Activated T-helper 2 cell treated with anti-CD3 and anti-CD28 coated beads, Interferon-gamma antibody, Interleukin-2, Interleukin-4, amounts not matched to agents 10 μg/mL and 5 μg/mL and 100 μg/mL, durations not matched to agents 14 hours and 24 hours and 36 hours (primary cell): ENCODE measurements around the gene FOLR1. TPM values are rescaled to one million over a fixed set of nuclear protein-coding genes. Genes with fewer than 3 reads are reported as not detected.

ENCODE experiments used
- DNase-seq: peaks from one replicate; pipeline ENCODE4 v3.0.0; 2021; ENCODE audit warnings: low spot score
- H3K27ac Mint-ChIP-seq: one replicate; pipeline ENCODE4 v1.8.0; 2021; ENCODE audit warnings: mixed read lengths
- H3K27me3 Mint-ChIP-seq: one replicate; pipeline ENCODE4 v1.8.0; 2021; ENCODE audit warnings: low read depth, mixed read lengths
- H3K36me3 Mint-ChIP-seq: one replicate; pipeline ENCODE4 v1.8.0; 2021; ENCODE audit warnings: low read depth, mixed read lengths
- H3K4me1 Mint-ChIP-seq: one replicate; pipeline ENCODE4 v1.8.0; 2021; ENCODE audit warnings: low read depth, mixed read lengths
- H3K4me3 Mint-ChIP-seq: one replicate; pipeline ENCODE4 v1.8.0; 2021; ENCODE audit warnings: low read depth, mild to moderate bottlenecking, moderate library complexity, mixed read lengths
- H3K9me3 Mint-ChIP-seq: one replicate; pipeline ENCODE4 v1.8.0; 2021; ENCODE audit warnings: mixed read lengths
- intact Hi-C: fragments of 100-400 bp; cut with micrococcal nuclease; formaldehyde crosslinking; loops from one replicate; pipeline ENCODE4 v1.15.1; 2023
- total RNA-seq: library from RNA; stranded (reverse); gene quantifications from 2 replicates; pipeline ENCODE4 v1.2.3, GENCODE V29; 2022

The FOLR1 gene
- total RNA-seq, 1 donor from 2014 or later, result not detected

DNA sequence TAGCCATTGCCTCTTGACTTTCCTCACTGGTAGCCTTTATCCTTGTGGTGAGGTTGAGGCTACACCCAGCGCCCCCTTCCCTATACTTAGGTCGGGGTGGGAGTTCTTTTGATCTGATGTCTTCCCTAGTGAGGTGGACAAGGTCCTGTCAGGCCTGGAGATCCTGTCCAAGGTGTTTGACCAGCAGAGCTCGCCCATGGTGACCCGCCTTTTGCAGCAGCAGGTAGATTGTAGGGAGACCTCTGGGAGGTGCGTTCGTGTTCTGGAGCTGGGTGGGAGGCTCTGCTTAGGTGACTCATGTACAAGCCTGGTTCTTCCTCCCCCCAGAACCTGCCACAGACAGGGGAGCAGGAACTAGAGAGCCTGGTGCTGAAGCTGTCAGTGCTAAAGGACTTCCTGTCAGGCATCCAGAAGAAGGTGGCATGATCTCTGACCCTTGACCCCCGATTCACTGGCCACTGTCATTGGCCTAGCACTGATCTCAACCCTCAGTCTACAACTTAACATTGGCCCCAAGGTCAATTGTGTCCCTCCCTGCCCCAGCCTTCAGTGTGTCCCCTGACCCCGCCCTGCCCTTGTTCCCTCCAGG lies 37.5 kb downstream of the FOLR1 start:
- Mint-ChIP-seq H3K36me3 (peaks cover 56% of the 10 kb centered on the region), H3K9me3 (no peaks in the 10 kb centered on the region), H3K4me1 (peaks cover 11% of the 10 kb centered on the region), H3K27me3 (no peaks in the 10 kb centered on the region), H3K27ac (no peak overlapping the region), H3K4me3 (no peak overlapping the region)
- intact Hi-C loops, result no loop called here
- DNase-seq, result no peak

DNA sequence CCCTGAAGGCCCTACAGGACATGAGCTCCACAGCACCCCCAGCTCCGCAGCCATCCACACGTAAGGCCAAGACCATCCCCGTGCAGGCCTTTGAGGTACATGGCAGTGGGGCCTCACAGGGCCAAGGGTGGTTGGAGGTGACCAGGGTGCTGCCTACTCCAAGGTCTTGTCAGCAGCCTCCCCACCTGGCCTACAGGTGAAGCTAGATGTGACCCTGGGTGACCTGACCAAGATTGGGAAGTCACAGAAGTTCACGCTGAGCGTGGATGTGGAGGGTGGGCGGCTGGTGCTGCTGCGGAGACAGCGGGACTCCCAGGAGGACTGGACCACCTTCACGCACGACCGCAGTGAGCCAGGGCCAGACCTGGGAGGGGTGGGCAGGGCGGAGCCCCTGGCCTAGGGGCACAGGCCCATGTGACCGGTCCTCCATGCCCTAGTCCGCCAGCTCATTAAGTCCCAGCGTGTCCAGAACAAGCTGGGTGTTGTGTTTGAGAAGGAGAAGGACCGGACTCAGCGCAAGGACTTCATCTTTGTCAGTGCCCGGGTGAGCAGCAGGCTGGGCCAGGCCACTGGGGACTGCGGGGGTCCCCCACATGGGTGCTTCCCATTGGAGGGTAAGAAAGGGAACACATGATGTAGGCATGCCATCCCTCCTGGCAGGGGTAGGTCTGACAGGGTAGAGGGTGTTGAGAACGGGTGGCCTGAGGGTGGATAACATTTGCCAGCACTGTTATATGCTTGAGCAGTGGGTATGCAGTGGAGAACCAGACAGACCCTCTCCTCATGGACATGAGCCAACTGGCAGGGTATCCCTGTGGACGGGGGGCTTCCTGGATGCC lies 38.2 kb downstream of the FOLR1 start:
- Mint-ChIP-seq H3K9me3 (no peaks in the 10 kb centered on the region), H3K27me3 (no peaks in the 10 kb centered on the region), H3K27ac (no peak overlapping the region), H3K4me3 (no peak overlapping the region), H3K4me1 (peaks cover 11% of the 10 kb centered on the region), H3K36me3 (peaks cover 60% of the 10 kb centered on the region)
- no peak for DNase-seq
- intact Hi-C loops, result no loop called here

DNA sequence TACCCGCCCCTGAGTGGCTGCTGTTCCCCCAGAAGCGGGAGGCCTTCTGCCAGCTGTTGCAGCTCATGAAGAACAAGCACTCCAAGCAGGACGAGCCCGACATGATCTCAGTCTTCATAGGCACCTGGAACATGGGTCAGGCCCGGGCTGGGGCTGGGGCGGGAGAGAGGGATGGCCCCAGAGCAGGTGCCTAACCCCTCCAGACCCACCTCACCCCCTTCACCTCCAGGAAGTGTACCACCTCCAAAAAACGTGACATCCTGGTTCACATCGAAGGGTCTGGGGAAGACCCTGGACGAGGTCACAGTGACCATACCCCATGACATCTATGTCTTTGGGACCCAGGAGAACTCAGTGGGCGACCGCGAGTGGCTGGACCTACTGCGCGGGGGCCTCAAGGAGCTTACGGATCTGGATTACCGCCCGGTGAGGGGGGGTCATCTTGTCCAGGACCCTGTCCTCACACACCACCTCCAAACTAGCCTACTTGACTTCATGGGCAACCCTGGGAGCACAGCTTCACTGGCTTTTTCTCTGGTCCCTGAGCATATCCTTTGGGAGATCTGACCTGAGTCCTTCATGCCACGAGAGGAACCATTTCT lies 38.9 kb downstream of the FOLR1 start:
- no peak for DNase-seq
- intact Hi-C loops, result no loop called here
- peaks cover 6% of the 10 kb centered on the region for H3K4me1 Mint-ChIP-seq
- no peak overlapping the region for H3K27ac Mint-ChIP-seq
- no peak overlapping the region for H3K4me3 Mint-ChIP-seq
- H3K9me3 Mint-ChIP-seq, result no peaks in the 10 kb centered on the region
- no peaks in the 10 kb centered on the region for H3K27me3 Mint-ChIP-seq
- peaks cover 63% of the 10 kb centered on the region for H3K36me3 Mint-ChIP-seq

DNA sequence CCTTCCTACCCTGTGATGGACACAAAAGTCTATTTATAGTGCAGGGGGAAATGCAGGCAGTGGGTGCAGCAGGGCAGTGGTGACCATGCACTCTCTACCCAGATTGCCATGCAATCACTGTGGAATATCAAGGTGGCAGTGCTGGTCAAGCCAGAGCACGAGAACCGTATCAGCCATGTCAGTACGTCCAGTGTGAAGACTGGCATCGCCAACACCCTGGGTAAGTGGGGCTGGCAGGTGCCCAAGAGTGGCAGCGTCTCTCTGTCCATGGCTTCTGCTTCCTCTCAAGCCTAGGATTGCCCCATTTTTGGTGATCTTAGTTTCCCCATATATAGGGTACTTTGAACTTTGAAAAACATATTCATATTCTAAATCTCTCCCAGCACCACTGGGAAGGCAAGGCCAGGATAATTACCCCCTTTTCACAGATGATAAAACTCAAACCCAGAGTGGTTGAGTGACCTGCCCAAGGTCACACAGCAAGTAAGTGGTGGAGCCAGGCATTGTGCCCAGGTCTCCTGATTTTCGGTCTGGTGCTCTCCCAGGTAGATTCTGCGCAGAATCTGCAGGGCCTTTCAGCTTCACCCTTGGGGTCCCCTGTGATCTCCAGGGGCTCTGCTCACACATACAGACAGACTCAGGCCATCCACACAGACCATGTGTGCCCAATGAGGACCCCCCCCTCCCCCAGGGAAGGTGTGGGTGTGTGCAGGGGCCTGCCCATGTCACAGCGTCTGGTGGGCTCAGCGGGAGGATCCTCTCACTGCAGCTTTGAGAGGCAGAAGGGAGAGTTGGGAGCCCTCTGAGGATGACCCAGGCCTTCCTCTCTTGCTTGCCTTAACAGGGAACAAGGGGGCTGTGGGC lies 39.7 kb downstream of the FOLR1 start:
- H3K36me3 Mint-ChIP-seq, result peaks cover 66% of the 10 kb centered on the region
- H3K27me3 Mint-ChIP-seq, result no peaks in the 10 kb centered on the region
- no peak for DNase-seq
- H3K4me1 Mint-ChIP-seq, result no peaks in the 10 kb centered on the region
- intact Hi-C loops, result no loop called here
- H3K27ac Mint-ChIP-seq, result no peak overlapping the region
- no peak overlapping the region for H3K4me3 Mint-ChIP-seq
- H3K9me3 Mint-ChIP-seq, result no peaks in the 10 kb centered on the region

DNA sequence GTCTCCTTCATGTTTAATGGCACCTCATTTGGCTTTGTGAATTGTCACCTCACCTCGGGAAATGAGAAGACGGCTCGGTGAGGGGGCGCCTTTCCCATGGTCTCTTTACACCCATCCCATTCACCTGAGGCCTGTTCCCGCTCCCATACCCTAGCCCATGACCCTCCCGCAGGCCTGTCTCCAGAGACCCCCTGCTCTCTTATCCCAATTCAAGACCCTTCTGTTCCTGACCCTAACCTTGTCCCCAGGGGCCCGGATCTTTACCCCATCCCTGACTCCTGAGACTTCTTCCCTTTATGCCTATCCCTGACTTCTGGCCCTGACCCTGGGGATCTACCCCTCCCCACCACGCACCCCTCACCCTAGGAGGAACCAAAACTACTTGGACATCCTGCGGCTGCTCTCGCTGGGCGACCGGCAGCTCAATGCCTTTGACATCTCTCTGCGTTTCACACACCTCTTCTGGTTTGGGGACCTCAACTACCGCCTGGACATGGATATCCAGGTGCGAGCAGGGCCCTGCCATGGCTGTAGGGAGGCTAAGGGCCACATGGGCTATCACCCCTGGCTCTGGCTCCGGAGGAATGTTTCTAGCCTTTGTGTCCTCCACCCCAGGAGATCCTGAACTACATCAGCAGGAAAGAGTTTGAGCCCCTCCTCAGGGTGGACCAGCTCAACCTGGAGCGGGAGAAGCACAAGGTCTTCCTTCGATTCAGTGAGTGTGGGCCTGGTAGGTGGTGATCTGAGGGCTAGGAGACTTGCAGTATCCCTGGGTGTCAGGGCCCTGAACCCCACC lies 40.5 kb downstream of the FOLR1 start:
- Mint-ChIP-seq H3K4me3 (no peak overlapping the region), H3K9me3 (no peaks in the 10 kb centered on the region), H3K27ac (no peak overlapping the region), H3K4me1 (no peaks in the 10 kb centered on the region), H3K36me3 (peaks cover 68% of the 10 kb centered on the region), H3K27me3 (no peaks in the 10 kb centered on the region)
- DNase-seq, result no peak
- intact Hi-C loops, result no loop called here

DNA sequence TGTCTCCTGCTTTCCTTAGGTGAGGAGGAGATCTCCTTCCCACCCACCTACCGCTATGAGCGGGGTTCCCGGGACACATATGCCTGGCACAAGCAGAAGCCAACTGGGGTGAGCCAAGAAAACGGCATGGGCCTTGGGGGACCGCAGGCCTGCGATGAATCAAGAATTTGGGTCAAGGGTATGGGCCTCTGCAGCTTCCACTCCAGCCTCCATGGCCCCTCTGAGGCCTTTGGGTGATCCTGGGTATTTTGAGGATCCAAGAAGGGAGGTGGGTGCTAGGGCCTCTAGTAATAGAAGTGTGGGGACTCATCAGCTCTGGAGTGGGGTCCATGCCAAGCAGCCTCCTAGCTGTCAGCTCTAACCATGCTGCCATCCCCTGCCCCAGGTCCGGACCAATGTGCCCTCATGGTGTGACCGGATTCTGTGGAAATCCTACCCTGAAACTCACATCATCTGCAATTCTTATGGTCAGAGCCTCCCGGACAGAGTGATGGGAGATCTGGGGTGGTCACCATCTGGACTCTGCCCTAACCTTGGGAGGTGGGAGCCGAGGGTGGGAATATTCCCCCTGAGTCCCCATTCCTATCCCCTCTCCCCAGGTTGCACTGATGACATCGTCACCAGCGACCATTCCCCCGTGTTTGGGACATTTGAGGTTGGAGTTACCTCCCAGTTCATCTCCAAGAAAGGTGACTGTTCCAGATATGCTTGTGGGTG lies 41.3 kb downstream of the FOLR1 start:
- DNase-seq, result no peak
- Mint-ChIP-seq H3K4me1 (no peaks in the 10 kb centered on the region), H3K9me3 (no peaks in the 10 kb centered on the region), H3K36me3 (peaks cover 69% of the 10 kb centered on the region), H3K27ac (no peak overlapping the region), H3K4me3 (no peak overlapping the region), H3K27me3 (no peaks in the 10 kb centered on the region)
- intact Hi-C loops, result no loop called here

DNA sequence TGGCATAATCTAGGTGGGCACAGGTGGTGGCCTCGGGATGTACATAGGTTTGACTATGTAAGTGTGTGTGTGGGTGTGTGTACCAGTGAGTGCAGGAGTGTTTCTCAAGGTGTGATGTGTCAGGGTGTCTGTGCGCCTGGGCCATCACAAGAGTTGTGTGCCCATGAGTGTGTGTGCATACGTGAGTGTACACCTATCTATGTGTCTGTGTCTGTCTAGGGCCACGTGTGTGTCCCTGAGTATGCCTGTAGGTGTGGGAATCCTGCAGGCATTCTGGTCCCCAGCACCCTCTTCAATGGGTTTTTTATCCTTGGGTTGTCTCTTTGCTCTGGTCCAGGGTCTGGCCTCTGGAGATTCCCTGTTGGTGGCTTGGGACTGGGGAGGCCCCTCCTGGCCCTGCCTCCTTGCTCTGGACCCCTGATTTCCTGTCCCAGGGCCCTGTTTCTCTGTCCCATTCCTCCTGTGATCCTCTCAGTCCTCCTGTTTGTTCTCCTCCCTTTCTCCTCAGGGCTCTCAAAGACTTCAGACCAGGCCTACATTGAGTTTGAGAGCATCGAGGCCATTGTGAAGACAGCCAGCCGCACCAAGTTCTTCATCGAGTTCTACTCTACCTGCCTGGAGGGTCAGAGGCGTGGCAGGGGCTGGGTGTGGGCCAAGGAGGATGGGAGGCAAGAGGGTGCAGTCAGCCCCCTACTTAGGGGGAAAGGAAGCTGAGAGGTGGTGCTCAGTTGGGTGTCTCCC lies 42.0 kb downstream of the FOLR1 start:
- H3K36me3 Mint-ChIP-seq, result peaks cover 73% of the 10 kb centered on the region
- no peak for DNase-seq
- no peak overlapping the region for H3K27ac Mint-ChIP-seq
- peaks cover 3% of the 10 kb centered on the region for H3K27me3 Mint-ChIP-seq
- intact Hi-C loops, result no loop called here
- H3K9me3 Mint-ChIP-seq, result no peaks in the 10 kb centered on the region
- no peak overlapping the region for H3K4me3 Mint-ChIP-seq
- H3K4me1 Mint-ChIP-seq, result peaks cover 2% of the 10 kb centered on the region

DNA sequence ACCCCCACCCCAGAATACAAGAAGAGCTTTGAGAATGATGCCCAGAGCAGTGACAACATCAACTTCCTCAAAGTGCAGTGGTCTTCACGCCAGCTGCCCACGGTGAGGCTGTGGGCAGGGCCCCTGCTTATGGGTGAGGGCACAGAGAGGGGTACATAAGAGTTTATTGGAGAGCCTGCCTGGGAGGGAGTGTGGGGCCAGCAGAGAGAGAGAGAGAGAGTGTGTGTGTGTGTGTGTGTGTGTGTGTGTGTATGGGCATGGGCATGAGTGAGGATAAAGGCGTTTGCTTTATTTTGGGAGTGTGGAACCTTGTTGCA lies 42.5 kb downstream of the FOLR1 start:
- Mint-ChIP-seq H3K4me3 (no peak overlapping the region), H3K27me3 (peaks cover 7% of the 10 kb centered on the region), H3K27ac (no peak overlapping the region), H3K9me3 (no peaks in the 10 kb centered on the region), H3K4me1 (peaks cover 4% of the 10 kb centered on the region), H3K36me3 (peaks cover 69% of the 10 kb centered on the region)
- intact Hi-C loops, result no loop called here
- DNase-seq, result no peak

DNA sequence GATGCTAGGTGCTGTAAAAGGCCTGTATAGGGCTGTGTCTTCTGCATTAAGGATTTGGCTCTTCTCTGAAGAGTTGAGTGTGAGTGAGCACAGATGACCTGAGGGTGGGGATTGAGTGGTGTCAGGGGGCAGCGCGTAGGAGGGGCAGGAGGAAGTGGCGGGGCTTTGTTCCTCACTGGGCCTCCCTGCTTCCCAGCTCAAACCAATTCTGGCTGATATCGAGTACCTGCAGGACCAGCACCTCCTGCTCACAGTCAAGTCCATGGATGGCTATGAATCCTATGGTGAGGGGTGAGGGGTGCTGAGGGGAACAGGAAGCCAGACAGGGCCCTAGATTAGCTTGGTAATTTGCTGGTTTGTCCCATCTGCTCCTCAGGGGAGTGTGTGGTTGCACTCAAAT lies 43.0 kb downstream of the FOLR1 start:
- no peak for DNase-seq
- Mint-ChIP-seq H3K4me3 (no peak overlapping the region), H3K4me1 (peaks cover 5% of the 10 kb centered on the region), H3K27me3 (peaks cover 8% of the 10 kb centered on the region), H3K36me3 (peaks cover 64% of the 10 kb centered on the region), H3K27ac (no peak overlapping the region), H3K9me3 (no peaks in the 10 kb centered on the region)
- intact Hi-C loops, result loop anchor here (5.0 kb wide), 1 partner anchor 197 kb away; the partner anchor contains the start of gene CLPB

DNA sequence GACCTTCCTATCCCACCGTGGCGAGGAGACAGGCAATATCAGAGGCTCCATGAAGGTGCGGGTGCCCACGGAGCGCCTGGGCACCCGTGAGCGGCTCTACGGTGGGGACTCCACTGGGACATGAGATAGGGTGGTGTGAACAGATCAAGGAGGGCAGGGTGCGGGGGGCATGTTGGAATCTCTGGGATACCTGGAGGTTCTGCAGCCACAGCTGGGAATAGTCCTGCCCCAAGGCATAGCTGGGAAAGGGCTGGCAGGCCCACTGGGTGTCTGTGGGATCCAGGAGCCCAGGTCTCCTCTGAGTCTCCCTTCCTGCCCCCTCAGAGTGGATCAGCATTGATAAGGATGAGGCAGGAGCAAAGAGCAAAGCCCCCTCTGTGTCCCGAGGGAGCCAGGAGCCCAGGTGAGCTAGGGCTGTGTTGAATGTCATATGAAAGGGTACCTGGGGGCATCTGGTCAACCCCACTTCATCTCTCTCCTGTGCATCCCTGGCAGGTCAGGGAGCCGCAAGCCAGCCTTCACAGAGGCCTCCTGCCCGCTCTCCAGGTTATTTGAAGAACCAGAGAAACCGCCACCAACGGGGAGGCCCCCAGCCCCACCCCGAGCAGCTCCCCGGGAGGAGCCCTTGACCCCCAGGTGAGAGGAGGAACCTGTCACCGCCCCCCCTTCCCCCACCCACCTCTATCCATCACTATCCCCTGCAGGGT lies 43.6 kb downstream of the FOLR1 start:
- no peaks in the 10 kb centered on the region for H3K9me3 Mint-ChIP-seq
- no peak overlapping the region for H3K4me3 Mint-ChIP-seq
- no peak overlapping the region for H3K27ac Mint-ChIP-seq
- intact Hi-C loops, result loop anchor here (5.0 kb wide), 1 partner anchor 197 kb away; the partner anchor contains the start of gene CLPB
- no peak for DNase-seq
- H3K4me1 Mint-ChIP-seq, result peaks cover 7% of the 10 kb centered on the region
- H3K27me3 Mint-ChIP-seq, result peaks cover 12% of the 10 kb centered on the region
- H3K36me3 Mint-ChIP-seq, result peaks cover 63% of the 10 kb centered on the region
